SU-DHL-6 (cell line): ENCODE results near the gene ADGRB3.

ENCODE experiments used
- EZH2phosphoT487 ChIP-seq: fragments of 200-600 bp; sonication (generic), shearing (Covaris generic); conservative IDR thresholded peaks from 2 replicates; pipeline ENCODE4 v1.6.1; 2018; ENCODE audit warnings: mild to moderate bottlenecking, antibody characterized with exemption, low read length, moderate library complexity, mixed read lengths
- TF ChIP-seq, protein P1 (sequence below): fragments of 200-600 bp; sonication (generic); IDR thresholded peaks from one replicate; pipeline ENCODE4 v1.5.1; 2017; ENCODE audit warnings: antibody characterized with exemption, mild to moderate bottlenecking, low read length, moderate library complexity; ENCODE audit not compliant: insufficient read depth, poor library complexity, severe bottlenecking

DNA sequence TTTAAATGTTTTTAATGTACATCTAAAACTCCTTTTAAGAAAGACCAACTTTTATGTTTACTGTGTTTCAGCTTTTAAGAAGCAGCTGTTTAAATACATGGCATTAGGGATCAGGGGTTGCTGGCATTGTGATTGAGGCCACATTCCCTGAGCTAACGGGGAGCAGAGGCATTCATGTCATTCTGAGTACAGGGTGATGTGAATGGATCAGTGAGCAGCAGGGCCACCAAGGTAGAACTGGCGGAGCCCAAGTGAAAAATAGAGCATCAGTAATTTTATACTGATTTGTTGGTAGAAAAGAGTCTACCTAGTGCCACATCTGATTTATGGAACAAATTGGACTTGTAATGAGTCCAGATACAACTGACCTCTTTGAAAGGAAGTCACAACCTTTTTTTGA lies 467.3 kb downstream of the ADGRB3 start:
- TF ChIP-seq, protein P1, sequence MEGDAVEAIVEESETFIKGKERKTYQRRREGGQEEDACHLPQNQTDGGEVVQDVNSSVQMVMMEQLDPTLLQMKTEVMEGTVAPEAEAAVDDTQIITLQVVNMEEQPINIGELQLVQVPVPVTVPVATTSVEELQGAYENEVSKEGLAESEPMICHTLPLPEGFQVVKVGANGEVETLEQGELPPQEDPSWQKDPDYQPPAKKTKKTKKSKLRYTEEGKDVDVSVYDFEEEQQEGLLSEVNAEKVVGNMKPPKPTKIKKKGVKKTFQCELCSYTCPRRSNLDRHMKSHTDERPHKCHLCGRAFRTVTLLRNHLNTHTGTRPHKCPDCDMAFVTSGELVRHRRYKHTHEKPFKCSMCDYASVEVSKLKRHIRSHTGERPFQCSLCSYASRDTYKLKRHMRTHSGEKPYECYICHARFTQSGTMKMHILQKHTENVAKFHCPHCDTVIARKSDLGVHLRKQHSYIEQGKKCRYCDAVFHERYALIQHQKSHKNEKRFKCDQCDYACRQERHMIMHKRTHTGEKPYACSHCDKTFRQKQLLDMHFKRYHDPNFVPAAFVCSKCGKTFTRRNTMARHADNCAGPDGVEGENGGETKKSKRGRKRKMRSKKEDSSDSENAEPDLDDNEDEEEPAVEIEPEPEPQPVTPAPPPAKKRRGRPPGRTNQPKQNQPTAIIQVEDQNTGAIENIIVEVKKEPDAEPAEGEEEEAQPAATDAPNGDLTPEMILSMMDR, result no peak
- no peak for TF ChIP-seq EZH2phosphoT487
